Tibial nerve (tissue), 4 donors: ENCODE results near the gene EFCAB14.

Source experiments
- EP300 ChIP-seq, 2 donors: sonication (generic); formaldehyde crosslinking; IDR thresholded peaks; one replicate each; pipeline ENCODE4 v1.6.1; 2017; ENCODE audit warnings: antibody characterized with exemption in 2 of 2, mild to moderate bottlenecking in 1 of 2
- POLR2A ChIP-seq, 2 donors: fragments of 450-650 bp; IDR thresholded peaks; one replicate each; pipeline ENCODE4 v1.6.1; 2017; ENCODE audit warnings: antibody characterized with exemption in 2 of 2, mild to moderate bottlenecking in 2 of 2, moderate library complexity in 2 of 2
- TF ChIP-seq, protein P1 (sequence below), 5 experiments: fragments of 200-600 bp in 3 of 5; fragments of 450-650 bp in 2 of 5; sonication (generic) in 3 of 5; IDR thresholded peaks; one replicate each; pipeline ENCODE4 v1.5.1; 2016 to 2019; ENCODE audit warnings: antibody characterized with exemption in 5 of 5, mild to moderate bottlenecking in 3 of 5, moderate library complexity in 2 of 5

DNA sequence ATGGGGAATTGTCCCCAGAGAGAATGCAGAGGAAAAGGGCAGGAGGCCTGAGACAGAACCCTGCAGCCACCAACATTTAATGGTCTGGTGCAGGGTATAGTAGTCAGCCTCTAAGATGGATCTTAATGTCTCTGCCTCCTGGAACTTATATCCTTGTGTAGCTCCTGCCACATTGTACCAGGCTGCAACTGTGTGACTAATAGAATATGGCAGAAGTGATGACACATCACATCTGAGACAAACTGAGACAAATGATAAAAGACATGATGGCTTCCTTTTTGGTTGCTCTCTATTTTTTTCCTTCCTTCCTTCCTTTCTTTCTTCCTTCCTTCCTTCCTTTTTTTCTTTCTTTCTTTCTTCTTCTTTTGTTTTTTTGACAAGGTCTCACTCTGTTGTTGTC, 42.8 kb upstream of the EFCAB14 start:
- TF ChIP-seq, protein P1, sequence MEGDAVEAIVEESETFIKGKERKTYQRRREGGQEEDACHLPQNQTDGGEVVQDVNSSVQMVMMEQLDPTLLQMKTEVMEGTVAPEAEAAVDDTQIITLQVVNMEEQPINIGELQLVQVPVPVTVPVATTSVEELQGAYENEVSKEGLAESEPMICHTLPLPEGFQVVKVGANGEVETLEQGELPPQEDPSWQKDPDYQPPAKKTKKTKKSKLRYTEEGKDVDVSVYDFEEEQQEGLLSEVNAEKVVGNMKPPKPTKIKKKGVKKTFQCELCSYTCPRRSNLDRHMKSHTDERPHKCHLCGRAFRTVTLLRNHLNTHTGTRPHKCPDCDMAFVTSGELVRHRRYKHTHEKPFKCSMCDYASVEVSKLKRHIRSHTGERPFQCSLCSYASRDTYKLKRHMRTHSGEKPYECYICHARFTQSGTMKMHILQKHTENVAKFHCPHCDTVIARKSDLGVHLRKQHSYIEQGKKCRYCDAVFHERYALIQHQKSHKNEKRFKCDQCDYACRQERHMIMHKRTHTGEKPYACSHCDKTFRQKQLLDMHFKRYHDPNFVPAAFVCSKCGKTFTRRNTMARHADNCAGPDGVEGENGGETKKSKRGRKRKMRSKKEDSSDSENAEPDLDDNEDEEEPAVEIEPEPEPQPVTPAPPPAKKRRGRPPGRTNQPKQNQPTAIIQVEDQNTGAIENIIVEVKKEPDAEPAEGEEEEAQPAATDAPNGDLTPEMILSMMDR (IDR thresholded peaks at IDR 0.05): no peak
- TF ChIP-seq EP300 (IDR thresholded peaks at IDR 0.05) (no peak), POLR2A (IDR thresholded peaks at IDR 0.05) (no peak)
